GM19099 (cell line): Measurements from ENCODE around the gene VSTM2L.

Experiments
- POLR2A ChIP-seq: IDR thresholded peaks from 3 replicates; pipeline ENCODE4 v1.6.1; 2011; ENCODE audit warnings: low read depth; ENCODE audit not compliant: insufficient read length; ENCODE audit errors: extremely low read depth

VSTM2L gene

DNA sequence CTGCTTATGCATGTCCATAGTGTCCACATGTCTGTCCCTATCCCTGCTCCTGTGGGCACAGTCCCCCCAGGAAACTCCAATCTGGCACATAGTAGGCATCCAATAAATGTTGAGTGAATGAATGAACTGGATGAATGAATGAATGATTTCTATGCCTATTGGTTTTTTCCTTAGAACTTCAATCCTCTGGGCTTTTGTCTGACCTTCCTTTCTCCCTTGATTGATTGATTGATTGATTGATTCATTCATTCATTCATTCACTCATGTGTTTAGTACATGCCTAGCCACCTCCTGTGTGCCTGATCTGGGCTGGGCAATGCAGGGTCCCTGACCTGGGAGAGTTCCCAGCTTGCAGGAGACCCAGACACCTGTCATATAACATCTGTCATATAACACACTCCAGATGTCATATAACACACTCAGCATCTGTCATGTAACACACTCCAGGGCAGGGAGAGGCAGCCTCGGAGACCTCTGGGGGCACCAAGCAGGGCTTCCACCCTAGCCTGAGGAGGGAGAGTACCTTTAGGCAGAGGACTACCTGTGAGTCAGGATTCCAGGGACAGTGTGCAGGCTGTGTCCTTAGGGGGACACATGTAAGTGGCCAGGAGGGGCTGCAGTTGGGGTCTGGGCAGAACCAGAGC, 17.9 kb downstream of the VSTM2L start:
- TF ChIP-seq POLR2A = no peak

DNA sequence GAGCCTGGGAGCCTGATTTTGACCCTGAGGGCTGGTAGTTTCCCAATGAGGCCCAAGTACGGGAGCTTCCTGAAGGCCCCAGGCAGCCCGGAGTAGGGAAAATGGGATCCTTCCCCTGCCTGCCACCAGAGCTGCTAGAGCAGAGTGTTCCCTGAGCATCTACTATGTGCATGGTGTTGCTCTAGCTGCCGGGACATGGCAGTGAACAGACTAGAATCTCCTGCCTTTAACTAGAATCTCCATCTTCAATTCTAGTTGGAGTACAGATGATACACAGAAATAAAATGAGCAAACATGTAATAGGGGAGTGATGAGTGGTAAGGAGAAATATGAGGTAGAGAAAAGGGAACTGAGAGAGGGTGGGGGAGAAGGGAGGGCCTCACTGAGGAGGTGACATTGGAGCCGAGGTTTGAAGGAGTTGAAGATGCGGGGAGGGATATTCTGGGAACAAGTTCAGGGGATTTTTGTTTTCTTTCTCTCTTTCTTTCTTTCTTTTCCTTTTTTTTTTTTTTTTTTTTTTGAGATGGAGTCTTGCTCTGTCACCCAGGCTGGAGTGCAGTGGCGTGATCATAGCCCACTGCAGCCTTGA, 18.5 kb downstream of the VSTM2L start:
- no peak for TF ChIP-seq POLR2A

DNA sequence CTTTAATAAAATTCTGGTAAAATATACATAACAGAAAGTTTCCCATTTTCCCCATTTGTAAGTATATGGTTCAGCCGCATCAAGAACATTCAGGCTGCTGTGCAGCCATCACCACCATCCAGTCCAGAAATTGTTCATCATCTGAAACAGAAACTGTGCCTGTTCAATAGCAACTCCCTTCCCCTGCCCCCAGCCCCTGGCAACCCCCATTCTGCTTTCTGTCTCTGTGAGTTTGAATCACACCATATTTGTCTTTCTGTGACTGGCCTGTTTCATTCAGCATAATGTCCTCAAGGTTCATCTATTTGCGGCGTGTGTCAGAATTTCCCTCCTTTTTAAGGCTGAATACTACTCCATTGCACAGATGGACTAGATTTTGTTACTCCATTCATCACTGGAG, 19.1 kb downstream of the VSTM2L start:
- TF ChIP-seq POLR2A = no peak

DNA sequence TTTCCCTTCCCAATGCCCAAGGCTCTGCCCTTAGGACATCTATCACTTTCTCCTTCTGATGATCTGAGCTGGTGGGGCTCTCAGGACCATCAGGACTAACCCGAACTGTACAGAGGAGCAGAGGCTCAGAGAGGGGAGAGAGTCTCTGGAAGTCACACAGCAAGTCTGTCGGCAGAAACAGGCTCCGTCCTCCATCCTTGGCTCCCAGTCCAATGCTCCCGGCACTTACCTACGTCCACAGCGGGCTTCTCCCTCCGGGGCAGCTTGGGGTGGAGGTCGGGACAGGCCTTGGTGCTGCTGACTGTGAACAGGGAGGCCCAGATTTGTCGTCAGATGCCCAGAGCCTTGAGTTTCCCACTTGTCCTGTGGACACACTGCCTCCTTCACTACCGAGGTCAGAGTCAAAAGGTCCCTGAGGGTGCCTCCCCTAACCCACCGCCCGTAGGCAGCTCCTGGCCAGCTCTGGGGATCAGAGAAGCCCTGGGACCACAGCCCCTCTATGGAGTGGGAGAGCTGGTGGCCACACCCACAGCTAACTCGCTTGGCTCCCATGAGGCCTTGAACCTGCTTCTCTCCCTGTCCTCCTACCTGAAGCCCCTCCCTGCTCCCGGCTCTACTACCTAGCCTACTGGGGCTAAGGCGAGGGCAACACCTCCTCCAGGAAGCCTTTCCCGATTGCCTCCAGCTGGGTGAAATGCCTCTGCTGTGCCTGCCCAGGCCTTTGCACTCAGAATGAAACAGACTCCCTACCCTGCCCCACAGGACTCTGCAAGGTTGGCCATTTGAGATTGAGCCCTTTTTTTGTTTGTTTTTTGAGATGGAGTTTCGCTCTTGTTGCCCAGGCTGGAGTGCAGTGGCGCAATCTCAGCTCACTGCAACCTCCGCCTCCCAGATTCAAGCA, 22.6 kb downstream of the VSTM2L start:
- TF ChIP-seq POLR2A = no peak

DNA sequence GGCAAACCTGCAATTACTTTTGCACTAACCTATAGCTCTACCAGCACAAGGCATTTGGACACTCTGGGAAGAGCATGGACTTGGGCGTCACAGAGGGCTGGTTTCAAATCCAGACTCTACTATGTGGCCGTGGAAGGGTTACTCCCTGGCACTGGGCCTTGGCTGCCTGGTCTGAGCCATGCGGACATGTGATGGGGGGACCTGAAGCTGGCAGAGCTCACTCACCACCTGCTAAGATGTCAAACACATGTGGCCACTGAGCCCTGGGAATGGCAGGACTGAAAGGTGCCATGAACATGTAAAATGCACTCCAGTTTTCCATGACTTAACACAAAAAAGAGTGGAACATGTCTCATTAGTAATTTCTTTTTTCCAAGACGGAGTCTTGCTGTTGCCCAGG, 23.7 kb downstream of the VSTM2L start:
- TF ChIP-seq POLR2A = no peak

DNA sequence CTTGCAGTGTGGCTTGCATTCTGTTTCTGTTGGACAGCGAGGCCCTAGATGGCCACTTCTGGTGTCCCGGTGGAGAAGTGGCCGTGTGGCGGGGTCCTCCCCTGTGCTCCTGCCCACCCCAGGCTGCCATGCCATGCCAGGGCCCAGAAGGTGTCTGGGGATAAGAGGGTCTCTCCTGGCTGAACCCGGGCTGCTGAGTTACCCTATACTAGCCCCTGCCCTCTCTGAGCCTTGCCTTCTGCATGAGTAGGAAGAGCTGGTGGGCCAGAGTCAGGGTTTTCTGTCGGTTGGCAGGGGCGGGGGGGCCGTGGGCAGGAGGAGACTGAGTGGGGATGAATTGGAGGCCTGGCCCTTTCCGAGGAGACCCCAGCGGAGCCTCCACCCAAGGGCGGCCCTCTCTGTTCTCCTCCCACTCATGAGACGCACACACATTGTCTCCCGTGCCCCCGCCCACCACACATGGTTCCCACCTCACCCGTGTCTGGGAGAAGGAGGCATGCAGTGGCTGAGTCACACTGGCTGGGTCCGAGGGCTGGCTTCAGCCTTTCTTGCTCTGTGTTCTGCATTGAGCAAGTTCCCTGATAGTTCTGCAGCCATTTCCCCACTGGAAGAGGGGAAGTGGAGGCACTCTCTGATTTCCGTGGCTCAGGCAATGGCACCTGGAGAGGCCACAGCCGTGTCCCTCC, 24.6 kb downstream of the VSTM2L start:
- no peak for TF ChIP-seq POLR2A

DNA sequence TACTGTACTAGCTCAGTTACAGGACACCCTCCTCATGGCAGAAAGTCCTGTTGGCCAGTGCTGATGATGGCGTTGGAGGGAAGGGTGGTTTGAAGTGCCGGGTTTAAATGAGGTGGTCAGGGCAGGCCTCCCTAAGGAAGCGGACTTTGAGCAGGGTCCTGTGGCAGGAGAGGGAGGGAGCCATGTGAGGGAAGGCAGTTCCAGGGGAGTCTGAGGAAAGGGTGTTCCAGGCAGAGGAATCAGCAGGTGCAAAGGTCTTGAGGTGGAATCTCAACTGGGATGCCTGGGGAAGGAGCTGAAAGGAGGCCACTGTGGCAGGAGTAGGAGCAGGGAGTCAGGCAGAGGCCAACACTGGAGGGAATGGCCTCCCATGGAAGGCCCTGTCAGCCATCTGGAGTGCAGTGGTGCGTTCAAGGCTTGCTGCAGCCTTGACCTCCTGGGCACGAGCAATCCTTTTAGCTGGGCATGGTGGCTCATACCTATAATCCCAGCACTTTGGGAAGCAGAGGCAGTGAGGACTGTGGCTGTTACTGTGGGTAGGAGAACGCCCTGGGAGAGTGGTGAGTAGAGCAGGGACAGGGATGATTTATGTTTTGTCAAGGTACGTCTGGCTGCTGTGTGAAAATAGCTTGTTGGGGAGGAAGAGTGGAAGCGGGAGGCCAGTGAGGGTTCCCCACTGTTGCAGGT, 26.2 kb downstream of the VSTM2L start:
- no peak for TF ChIP-seq POLR2A

DNA sequence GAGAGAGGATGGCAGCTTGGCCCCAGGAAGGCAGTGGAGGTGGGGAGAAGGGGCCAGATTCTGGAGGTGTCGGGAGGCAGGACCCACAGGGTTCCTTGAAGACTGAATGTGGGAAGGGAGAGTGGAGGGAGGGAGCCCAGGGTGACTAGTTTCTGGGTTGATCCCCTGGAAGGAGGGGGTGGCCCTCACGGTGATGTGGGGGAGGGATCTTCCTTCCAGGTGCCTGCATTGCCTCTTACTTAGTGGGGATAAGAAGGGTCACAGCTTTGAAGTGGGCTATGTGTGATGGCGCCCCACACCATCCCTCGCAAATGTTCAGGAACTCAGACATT, 26.7 kb downstream of the VSTM2L start:
- TF ChIP-seq POLR2A = no peak

DNA sequence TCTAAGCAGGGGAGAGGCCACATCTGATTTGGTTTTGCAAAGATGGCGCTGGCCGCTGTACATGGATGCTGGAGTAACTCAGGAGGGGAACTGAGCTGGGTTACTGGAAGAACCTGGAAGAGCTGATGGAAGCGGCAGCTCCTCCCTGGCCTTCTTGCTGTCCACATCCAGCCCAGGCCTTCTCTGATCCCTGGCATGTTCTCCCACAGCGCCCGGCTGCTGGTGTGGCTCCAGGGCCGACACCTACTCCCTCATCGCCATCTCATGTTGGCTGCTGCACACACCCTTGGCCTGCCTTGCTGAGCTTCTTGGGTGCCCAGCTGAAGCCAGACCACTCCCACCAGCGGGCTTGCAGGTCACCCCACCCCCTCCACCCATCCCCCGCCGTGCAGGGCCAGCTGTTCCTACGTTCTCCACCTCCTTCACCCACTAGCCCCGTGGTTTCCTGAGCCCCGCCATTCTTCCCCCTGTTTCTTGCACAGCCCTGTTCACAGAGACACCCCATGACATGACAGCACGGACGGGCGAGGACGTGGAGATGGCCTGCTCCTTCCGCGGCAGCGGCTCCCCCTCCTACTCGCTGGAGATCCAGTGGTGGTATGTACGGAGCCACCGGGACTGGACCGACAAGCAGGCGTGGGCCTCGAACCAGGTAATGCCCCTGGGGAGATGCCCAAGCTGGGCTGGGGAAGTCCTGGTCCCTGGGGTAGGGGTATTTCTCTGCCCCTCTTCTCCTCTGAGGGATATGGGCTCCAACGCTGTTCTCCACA, 28.4 kb downstream of the VSTM2L start:
- TF ChIP-seq POLR2A = no peak

DNA sequence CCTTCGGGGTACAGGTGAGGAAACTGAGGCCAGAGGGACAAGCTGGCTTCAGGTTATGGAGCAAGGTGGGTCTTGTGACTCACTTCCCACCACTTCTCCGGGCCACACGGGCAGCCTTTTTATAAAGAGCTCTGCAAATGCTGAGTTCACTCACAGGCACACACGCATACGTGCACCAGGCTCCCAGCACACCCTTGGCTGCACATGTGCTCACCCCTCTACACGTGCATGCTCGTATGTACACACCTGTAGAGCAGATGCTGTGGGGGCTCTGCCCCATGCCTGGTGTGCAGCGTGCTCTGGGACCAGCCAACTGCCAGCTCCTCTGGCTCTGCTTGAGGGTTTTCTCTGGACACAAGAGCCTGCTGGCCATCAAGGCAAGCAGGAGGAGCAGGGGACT, 29.1 kb downstream of the VSTM2L start:
- TF ChIP-seq POLR2A = no peak

DNA sequence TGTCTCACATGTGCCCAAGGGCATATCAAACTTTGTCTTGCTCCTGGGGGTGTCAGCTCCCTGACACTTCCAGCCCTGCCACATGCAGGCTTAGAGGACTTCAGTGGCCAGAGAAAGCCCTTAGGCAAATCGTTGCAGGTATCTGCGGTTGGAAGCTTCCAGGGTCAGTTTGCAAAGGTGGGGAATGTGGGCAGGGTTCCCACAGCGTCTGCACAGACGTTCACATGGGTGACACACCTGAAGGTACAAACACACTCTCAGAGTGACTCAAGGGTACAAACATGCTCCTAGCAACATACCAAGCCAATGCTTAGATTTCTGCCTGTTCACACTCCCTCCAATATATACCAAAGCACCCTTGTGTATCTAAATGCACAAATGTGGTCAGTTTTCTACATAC, 30.0 kb downstream of the VSTM2L start:
- TF ChIP-seq POLR2A = no peak

DNA sequence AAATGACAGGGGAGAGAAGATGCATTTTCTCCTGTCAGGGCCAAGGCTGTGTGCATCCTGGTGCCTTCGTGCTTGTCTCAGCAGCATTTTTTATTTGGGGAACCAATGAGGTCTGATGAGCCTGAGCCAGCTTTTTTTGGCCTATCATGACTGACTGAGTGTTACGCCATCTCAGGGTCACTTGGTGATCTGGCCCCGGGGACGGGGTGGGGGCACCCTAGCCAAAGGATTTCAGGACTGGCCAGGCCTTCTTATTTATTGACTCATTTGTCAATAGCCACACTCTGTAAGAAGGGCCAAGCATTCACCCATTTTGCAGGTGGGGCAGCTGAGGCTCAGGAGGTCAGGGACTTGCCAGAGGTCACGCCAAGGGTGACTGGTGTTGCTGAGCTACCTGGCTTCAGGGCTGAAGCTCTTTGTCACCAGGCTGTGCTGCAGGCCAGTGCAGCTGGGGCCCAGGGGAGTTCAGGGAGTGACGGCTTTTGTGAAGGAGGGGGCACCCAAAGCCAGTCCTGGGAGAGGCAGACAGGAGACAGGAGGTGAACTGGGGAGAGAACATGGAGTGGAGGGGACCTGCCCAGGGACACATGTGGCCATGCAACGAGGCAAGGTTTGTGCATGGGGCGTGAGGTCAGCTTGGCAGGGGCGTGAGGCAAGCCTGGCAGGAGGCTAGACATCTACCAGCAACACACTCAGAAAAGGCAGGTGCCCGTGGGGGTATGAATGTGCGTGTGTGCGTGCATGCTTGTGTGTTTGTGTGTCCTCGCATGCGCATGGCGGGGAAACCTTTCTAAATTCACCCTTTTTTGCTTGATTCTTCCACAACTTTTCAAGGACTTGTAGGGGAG, 31.1 kb downstream of the VSTM2L start:
- no peak for TF ChIP-seq POLR2A

DNA sequence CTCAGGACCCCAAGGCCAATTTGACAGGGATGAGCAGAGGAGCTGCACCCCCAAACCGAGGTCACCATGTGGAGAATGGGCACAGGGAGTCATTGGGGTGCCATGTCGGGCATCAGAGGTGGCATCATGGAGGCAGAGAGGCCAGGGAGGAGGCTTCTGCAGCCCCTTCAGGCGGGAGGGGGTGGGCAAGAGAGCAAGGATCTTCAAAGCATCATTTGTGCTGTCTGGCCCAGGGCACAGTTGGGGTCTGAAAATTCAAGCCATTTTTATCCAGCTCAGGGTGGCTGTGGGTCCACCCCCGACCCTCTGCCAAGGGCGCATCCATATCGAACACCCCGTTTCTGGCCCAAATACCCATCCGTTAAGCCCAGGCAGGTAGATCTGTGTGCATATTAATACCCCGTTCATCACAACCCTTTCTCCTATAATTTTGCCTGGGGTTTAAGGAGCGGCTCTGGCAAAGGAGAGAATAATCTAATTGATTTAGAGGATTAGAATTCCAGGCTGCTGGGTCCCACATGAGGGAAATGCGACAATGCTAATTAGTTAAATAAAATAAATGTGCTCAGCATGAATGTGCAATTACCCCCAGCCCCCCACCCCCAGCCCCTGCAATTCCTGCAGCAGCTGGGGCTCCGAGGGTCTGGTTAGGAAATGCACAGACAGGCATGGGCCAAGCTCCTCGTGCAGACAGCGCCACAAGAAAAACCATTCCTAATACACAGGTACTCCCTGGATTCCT, 31.9 kb downstream of the VSTM2L start:
- TF ChIP-seq POLR2A = no peak
